H7 (cell line): Measurements from ENCODE around the gene COL9A1. TPM values are rescaled to one million over a fixed set of nuclear protein-coding genes. Genes with fewer than 3 reads are reported as not detected.

ENCODE experiments used
- DNase-seq: peaks from one replicate; pipeline ENCODE4 v3.0.0; 2012
- H3K27me3 ChIP-seq: 2 replicates; pipeline ENCODE4 v1.6.0; 2011; ENCODE audit warnings: mild to moderate bottlenecking, low read length; ENCODE audit not compliant: control insufficient read depth, insufficient read depth
- H3K36me3 ChIP-seq: replicated peaks from 2 replicates; pipeline ENCODE4 v1.5.1; 2011; ENCODE audit warnings: low read length; ENCODE audit not compliant: control insufficient read depth, insufficient read depth
- H3K4me3 ChIP-seq: 2 replicates; pipeline ENCODE4 v1.5.1; 2011; ENCODE audit warnings: low read depth, mild to moderate bottlenecking, control low read depth, low read length, moderate library complexity; ENCODE audit not compliant: insufficient read depth
- total RNA-seq: library from RNA; depleted of rRNA; stranded (reverse); fragments of >200 nt; shearing (Covaris generic); gene quantifications from 2 replicates; pipeline ENCODE4 v1.2.3, GENCODE V29; 2014

Gene COL9A1
- total RNA-seq, 1 experiment from 2014 or later = 2.5 TPM

- Histone ChIP-seq H3K27me3 (no peaks in the 10 kb centered on the region), H3K4me3 (no peak overlapping the region), H3K36me3 (no peaks in the 10 kb centered on the region)
- no peak for DNase-seq
These were observed 68.2 kb downstream of the COL9A1 start for GRCh38 chr6:70234561-70235236.

GRCh38 chr6:70231311-70231710 is 71.6 kb downstream of the COL9A1 start:
- H3K36me3 ChIP-seq = no peaks in the 10 kb centered on the region

GRCh38 chr6:70225055-70225454 is 77.8 kb downstream of the COL9A1 start:
- no peak for DNase-seq
- no peaks in the 10 kb centered on the region for H3K36me3 ChIP-seq
- H3K27me3 ChIP-seq = no peaks in the 10 kb centered on the region
- no peak overlapping the region for H3K4me3 ChIP-seq

More at GRCh38 chr6:70231311-70231710, 71.6 kb downstream of the COL9A1 start:
- H3K4me3 ChIP-seq = no peak overlapping the region
- no peak for DNase-seq
- H3K27me3 ChIP-seq = no peaks in the 10 kb centered on the region

DNA sequence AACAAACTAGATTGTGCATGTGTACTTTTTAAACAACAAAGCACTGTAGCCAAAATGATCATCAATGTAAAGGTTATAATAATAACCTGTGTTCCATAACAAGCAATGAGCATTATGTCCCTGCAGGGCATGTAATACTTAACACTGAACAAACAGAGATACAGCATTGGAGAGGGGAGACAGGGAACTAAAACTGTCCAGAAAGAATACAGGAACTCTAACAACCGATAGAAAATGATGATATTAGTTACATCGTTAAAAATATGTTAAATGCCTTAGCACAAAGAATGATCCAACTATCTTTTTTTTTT is 80.5 kb downstream of the COL9A1 start:
- H3K4me3 ChIP-seq = no peak overlapping the region
- no peaks in the 10 kb centered on the region for H3K27me3 ChIP-seq
- no peaks in the 10 kb centered on the region for H3K36me3 ChIP-seq
- DNase-seq = no peak

DNA sequence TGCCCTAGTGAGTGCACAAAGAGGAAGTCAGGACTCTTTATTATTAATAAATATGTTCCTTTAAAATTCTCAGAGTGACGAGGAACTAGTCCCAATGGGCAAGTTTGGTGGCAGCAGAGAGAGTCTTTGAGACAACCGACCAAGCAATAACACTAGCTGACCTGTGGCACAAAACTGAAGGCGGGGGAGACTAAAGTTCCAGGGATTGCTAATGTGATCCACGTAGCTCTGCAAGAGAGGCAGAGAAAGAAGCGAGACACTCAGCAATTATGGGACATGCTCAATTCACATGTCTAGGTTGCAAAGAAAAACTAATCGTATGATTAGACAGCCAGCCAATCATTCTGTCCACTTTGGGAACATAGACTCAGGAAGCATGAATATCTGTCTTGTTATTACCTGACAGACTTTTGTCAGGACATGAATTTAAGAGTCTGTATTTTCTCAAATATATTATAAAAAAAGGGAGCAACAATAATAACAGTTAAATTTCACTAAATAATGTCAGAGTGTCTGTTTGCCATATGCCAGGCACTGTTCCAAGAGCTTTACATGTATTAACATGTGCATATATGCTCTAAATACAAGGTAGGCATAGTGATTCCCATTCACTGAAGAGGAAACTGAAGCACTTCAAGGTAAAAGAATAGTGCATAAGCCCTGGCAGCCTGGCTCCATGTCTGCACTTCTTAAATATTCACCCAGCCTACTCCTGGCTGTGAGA is 81.0 kb downstream of the COL9A1 start:
- H3K4me3 ChIP-seq = no peak overlapping the region
- DNase-seq = no peak
- no peaks in the 10 kb centered on the region for H3K27me3 ChIP-seq
- H3K36me3 ChIP-seq = no peaks in the 10 kb centered on the region

- Histone ChIP-seq H3K36me3 (no peaks in the 10 kb centered on the region), H3K4me3 (no peak overlapping the region), H3K27me3 (no peaks in the 10 kb centered on the region)
- DNase-seq = peak; percentile 60
These were observed 81.7 kb downstream of the COL9A1 start for GRCh38 chr6:70221025-70221714.

- DNase-seq = no peak
- Histone ChIP-seq H3K4me3 (no peak overlapping the region), H3K27me3 (no peaks in the 10 kb centered on the region), H3K36me3 (no peaks in the 10 kb centered on the region)
These were observed 82.8 kb downstream of the COL9A1 start for GRCh38 chr6:70219943-70220613.

DNA sequence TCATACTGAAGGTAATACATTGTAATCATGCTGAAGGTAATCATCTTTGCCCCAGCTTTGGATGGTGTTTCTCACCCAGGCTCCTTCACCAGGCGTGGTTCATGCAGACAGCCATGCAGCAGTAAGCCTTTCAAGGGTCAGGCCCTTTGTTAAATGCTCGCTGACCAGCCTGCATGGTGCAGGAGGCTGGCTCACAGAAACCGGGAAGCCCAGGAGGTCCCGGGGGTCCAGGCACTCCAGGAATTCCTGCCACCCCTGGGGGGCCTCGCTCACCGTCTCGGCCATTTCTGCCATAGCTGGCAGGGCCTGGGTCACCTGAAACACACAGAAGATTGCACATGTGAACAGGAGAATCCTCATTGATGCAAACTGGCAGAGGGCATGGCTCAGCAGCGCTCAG is 86.1 kb downstream of the COL9A1 start:
- DNase-seq = peak; percentile 13
- Histone ChIP-seq H3K4me3 (no peak overlapping the region), H3K36me3 (no peaks in the 10 kb centered on the region), H3K27me3 (no peaks in the 10 kb centered on the region)

DNA sequence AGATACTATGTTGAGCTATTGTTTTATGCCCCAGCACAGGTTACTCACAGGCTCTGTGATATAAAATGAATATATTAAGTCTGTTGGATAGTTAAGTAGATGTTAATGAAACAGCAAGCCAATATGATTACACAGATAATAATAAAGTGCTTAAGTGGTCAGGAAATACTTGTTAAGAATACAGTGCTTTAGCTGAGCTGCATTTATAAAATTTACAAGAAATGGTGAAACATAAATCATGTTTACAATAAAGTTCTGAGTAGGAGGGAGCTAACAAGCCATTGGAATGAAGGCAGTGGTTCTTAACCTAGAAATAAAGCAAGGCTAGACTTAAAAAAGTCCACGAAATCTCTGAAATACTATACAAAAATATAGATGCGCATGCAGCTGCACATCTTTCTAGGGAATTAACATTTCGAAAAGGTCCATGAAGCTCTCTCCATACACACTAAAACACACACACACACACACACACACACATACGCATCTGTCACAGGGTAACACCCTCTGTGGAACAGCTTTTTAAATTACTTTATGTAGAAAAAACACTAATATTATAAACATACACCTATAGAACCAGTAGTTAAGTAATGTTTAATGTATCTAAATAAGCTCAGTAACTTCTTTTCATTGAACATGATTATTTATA is 87.3 kb downstream of the COL9A1 start:
- Histone ChIP-seq H3K4me3 (no peak overlapping the region), H3K27me3 (no peaks in the 10 kb centered on the region), H3K36me3 (no peaks in the 10 kb centered on the region)
- DNase-seq = no peak

GRCh38 chr6:70210462-70210861 is 92.4 kb downstream of the COL9A1 start:
- Histone ChIP-seq H3K36me3 (no peaks in the 10 kb centered on the region), H3K27me3 (no peaks in the 10 kb centered on the region), H3K4me3 (no peak overlapping the region)
- no peak for DNase-seq

GRCh38 chr6:70208235-70208790 is 94.6 kb downstream of the COL9A1 start:
- H3K36me3 ChIP-seq = no peaks in the 10 kb centered on the region
- no peak for DNase-seq
- H3K4me3 ChIP-seq = no peak overlapping the region
- H3K27me3 ChIP-seq = no peaks in the 10 kb centered on the region

DNA sequence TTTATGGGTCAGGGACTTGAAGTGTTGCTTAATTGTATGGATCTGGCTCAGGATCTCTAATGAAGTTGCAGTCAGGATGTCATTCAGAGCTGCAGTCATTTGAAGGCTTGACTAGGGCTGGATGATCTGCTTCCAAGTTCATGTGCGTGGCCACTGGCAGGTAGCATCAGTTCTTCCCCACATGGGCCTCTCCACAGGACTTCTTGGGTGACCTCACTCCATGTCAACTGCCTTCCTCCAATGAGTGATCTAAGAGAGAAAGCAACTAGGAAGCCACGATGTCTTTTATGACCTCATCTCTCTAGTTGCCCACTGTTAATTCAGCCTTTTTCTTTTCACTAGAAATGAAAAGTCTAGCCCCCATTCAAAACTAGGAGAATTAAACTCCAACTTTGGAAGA is 104.1 kb downstream of the COL9A1 start:
- H3K27me3 ChIP-seq = no peaks in the 10 kb centered on the region
- H3K36me3 ChIP-seq = no peaks in the 10 kb centered on the region
- H3K4me3 ChIP-seq = no peak overlapping the region

GRCh38 chr6:70196531-70196930 is 106.4 kb downstream of the COL9A1 start:
- Histone ChIP-seq H3K36me3 (no peaks in the 10 kb centered on the region), H3K27me3 (no peaks in the 10 kb centered on the region), H3K4me3 (no peak overlapping the region)
- DNase-seq = no peak

More for the DNA sequence above, 104.1 kb downstream of the COL9A1 start:
- no peak for DNase-seq

DNA sequence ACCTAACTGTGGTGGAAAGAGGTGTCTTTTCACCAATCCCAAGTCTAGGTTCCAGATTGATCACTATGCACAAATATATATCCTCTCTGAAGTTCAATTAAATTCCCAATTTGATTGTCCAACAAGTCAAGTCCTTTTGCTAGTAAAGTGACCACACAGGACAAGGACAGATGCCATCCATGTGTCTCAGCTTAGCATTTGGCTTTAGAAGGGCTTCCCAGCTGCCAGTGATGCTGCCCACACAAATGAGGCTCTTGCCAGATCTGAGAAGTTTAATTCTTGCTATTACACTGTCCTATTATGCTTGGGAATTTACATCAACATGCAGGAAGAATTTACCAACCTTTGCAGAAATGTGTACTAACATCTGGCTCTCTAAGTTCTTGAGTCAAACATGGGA is 108.5 kb downstream of the COL9A1 start:
- Histone ChIP-seq H3K27me3 (no peaks in the 10 kb centered on the region), H3K4me3 (no peak overlapping the region), H3K36me3 (no peaks in the 10 kb centered on the region)
- DNase-seq = no peak
